DMS53 (cell line): ENCODE results near the gene FAM20B.
A peak's percentile ranks its signal among the peaks of the same experiment; 100 is the strongest.
"Not testable (repeated sequence)": the region's sequence is repeated elsewhere in the genome, so short reads cannot be mapped to it uniquely, and the experiment has no call there.

Experiments
- DNase-seq: peaks from one replicate; lab custom pipeline; 2025; lab: John Stamatoyannopoulos, UW

The FAM20B gene

GRCh38 chr1:179025125-179025974, at the start of gene FAM20B:
TSS of gene FAM20B (plus strand) at chr1:179025894. CDS start at chr1:179043848, 17,954 bp downstream.
- DNase-seq, result peak; percentile 98

GRCh38 chr1:178976541-178976940, 49.2 kb upstream of the FAM20B start:
- DNase-seq, result no peak

GRCh38 chr1:178986204-178986603, 39.5 kb upstream of the FAM20B start:
- no peak for DNase-seq

GRCh38 chr1:178988198-178988597, 37.5 kb upstream of the FAM20B start:
- not testable (repeated sequence) for DNase-seq

- DNase-seq, result no peak
These were observed 32.1 kb upstream of the FAM20B start for GRCh38 chr1:178993559-178993958.

GRCh38 chr1:178997428-178997827, 28.3 kb upstream of the FAM20B start:
- no peak for DNase-seq

- no peak for DNase-seq
These were observed 27.4 kb upstream of the FAM20B start for GRCh38 chr1:178998295-178998694.

GRCh38 chr1:178999061-178999460, 26.6 kb upstream of the FAM20B start:
- DNase-seq, result no peak

GRCh38 chr1:179001451-179001850, 24.2 kb upstream of the FAM20B start:
- DNase-seq, result no peak

- DNase-seq, result not testable (repeated sequence)
These were observed 23.6 kb upstream of the FAM20B start for GRCh38 chr1:179002064-179002463.

- DNase-seq, result peak; percentile 78
These were observed 22.9 kb upstream of the FAM20B start for GRCh38 chr1:179002552-179003345.

GRCh38 chr1:179003512-179004066, 22.1 kb upstream of the FAM20B start:
- DNase-seq, result no peak

GRCh38 chr1:179007233-179007632, 18.5 kb upstream of the FAM20B start:
- peak; percentile 24 for DNase-seq

GRCh38 chr1:179010671-179011070, 15.0 kb upstream of the FAM20B start:
- DNase-seq, result no peak

- no peak for DNase-seq
These were observed 13.7 kb upstream of the FAM20B start for GRCh38 chr1:179012038-179012437.

- DNase-seq, result no peak
These were observed 11.6 kb upstream of the FAM20B start for GRCh38 chr1:179014123-179014522.

GRCh38 chr1:179015396-179015795, 10.3 kb upstream of the FAM20B start:
- no peak for DNase-seq

- DNase-seq, result peak; percentile 26
These were observed 8.8 kb upstream of the FAM20B start for GRCh38 chr1:179016706-179017382.

GRCh38 chr1:179017383-179018326, 8.0 kb upstream of the FAM20B start:
- DNase-seq, result peak; percentile 33

- peak; percentile 94 for DNase-seq
These were observed 3.8 kb upstream of the FAM20B start for GRCh38 chr1:179021873-179022272.
